K562 (cell line): ENCODE measurements around the gene ERCC4.

ENCODE experiments used
- CHD2 ChIP-seq: IDR thresholded peaks from 2 replicates; pipeline ENCODE4 v1.6.1; 2011; ENCODE audit warnings: low read depth, low read length
- ELF2 ChIP-seq: fragments of 250-450 bp; sonication (Bioruptor Pico); IDR thresholded peaks from 2 replicates; pipeline ENCODE4 v1.5.0; 2021; ENCODE audit warnings: mild to moderate bottlenecking
- HMG20B ChIP-seq: fragments of 250-450 bp; sonication (Bioruptor Pico); IDR thresholded peaks from 2 replicates; pipeline ENCODE4 v1.5.0; 2021; ENCODE audit warnings: mild to moderate bottlenecking
- NFYB ChIP-seq: IDR thresholded peaks from 2 replicates; pipeline ENCODE4 v1.6.1; 2011; ENCODE audit warnings: mild to moderate bottlenecking, moderate library complexity; ENCODE audit not compliant: insufficient read length; ENCODE audit errors: extremely low read depth
- POLR2A ChIP-seq: fragments of 450-650 bp; conservative IDR thresholded peaks from 2 replicates; pipeline ENCODE4 v1.6.1; 2016
- POLR2AphosphoS5 ChIP-seq: IDR thresholded peaks from 2 replicates; pipeline ENCODE4 v1.6.1; 2011; ENCODE audit warnings: mild to moderate bottlenecking, low read depth, low read length, moderate library complexity; ENCODE audit not compliant: control insufficient read depth, insufficient read depth
- RERE ChIP-seq: sonication (generic); formaldehyde crosslinking; IDR thresholded peaks from 2 replicates; pipeline ENCODE4 v1.8.0; 2023; ENCODE audit warnings: missing genetic modification reagents, mild to moderate bottlenecking, borderline replicate concordance
- TCF3 ChIP-seq: sonication (generic); formaldehyde crosslinking; IDR thresholded peaks from 2 replicates; pipeline ENCODE4 v1.4.0; 2020; ENCODE audit warnings: mild to moderate bottlenecking, missing genetic modification reagents
- ZNF75A ChIP-seq: fragments of 450-650 bp; formaldehyde crosslinking; IDR thresholded peaks from 2 replicates; pipeline ENCODE4 v1.4.0; 2020; ENCODE audit warnings: mild to moderate bottlenecking
- TF ChIP-seq, protein P1 (sequence below), 2 experiments: fragments of 450-650 bp in 1 of 2; IDR thresholded peaks; 2 replicates each; pipeline ENCODE4 v1.6.1; 2011 to 2017; ENCODE audit warnings: low read depth in 2 of 2, antibody characterized with exemption in 1 of 2, borderline replicate concordance in 1 of 2, low read length in 1 of 2, mild to moderate bottlenecking in 1 of 2, mixed read lengths in 1 of 2; ENCODE audit not compliant: control insufficient read depth in 1 of 2

DNA sequence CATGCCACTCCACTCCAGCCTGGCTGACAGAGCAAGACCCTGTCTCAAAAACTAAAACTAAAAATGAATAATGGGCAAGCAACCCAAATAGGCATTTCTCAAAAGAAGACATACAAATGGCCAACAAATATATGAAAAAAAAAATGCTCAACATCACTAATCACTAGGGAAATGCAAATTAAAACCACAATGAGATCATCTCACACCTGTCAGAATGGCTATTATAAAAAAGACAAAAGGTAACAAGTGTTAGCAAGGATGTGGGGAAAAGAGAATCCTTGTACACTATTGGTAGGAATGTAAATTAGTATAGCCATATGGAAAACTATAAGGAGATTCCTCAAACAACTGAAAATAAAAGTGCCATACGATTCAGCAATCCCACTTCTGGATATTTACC lies 7.1 kb upstream of the ERCC4 start:
- TF ChIP-seq RERE (CRISPR knock-in tag) = no peak
- no peak for TF ChIP-seq ELF2 (CRISPR knock-in tag)
- TF ChIP-seq POLR2A = no peak
- no peak for TF ChIP-seq TCF3 (CRISPR knock-in tag)
- no peak for TF ChIP-seq CHD2
- no peak for TF ChIP-seq POLR2AphosphoS5
- TF ChIP-seq, protein P1, sequence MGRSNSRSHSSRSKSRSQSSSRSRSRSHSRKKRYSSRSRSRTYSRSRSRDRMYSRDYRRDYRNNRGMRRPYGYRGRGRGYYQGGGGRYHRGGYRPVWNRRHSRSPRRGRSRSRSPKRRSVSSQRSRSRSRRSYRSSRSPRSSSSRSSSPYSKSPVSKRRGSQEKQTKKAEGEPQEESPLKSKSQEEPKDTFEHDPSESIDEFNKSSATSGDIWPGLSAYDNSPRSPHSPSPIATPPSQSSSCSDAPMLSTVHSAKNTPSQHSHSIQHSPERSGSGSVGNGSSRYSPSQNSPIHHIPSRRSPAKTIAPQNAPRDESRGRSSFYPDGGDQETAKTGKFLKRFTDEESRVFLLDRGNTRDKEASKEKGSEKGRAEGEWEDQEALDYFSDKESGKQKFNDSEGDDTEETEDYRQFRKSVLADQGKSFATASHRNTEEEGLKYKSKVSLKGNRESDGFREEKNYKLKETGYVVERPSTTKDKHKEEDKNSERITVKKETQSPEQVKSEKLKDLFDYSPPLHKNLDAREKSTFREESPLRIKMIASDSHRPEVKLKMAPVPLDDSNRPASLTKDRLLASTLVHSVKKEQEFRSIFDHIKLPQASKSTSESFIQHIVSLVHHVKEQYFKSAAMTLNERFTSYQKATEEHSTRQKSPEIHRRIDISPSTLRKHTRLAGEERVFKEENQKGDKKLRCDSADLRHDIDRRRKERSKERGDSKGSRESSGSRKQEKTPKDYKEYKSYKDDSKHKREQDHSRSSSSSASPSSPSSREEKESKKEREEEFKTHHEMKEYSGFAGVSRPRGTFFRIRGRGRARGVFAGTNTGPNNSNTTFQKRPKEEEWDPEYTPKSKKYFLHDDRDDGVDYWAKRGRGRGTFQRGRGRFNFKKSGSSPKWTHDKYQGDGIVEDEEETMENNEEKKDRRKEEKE (IDR thresholded peaks at IDR 0.05; ENCODE audit: borderline replicate concordance in 1 of 2, control insufficient read depth in 1 of 2, low read depth in 2 of 2, low read length in 1 of 2) = no peak
- TF ChIP-seq NFYB = no peak
- no peak for TF ChIP-seq ZNF75A (CRISPR knock-in tag)
- no peak for TF ChIP-seq HMG20B (CRISPR knock-in tag)
